GM12878 (cell line): ENCODE measurements around the gene OCA2. TPM values are rescaled to one million over a fixed set of nuclear protein-coding genes. Genes with fewer than 3 reads are reported as not detected.
A peak's percentile ranks its signal among the peaks of the same experiment; 100 is the strongest.

Experiments
- ATAC-seq: fragments of 200-7000 bp; cut with Tn5 transposase; 3 replicates; pipeline ENCODE4 v1.9.1; 2020; ENCODE audit warnings: mild to moderate bottlenecking, moderate library complexity
- BruUV-seq: library from RNA; stranded (reverse); fragments of 400-500 nt; replicated peaks from 2 replicates; lab custom pipeline; 2021; lab: Mats Ljungman, UMichigan
- CTCF ChIA-PET: fragments of 300-600 bp; sonication (Branson Sonifier 250); formaldehyde crosslinking; extraction: SDS; loops from one replicate; lab custom pipeline; 2021; ENCODE audit warnings: inconsistent platforms; lab: Yijun Ruan, JAX
- POLR2A ChIA-PET: fragments of 350-600 bp; formaldehyde crosslinking; extraction: SDS; loops from one replicate; lab custom pipeline; 2021; ENCODE audit warnings: inconsistent platforms; lab: Charles Lee
- RAD21 ChIA-PET: fragments of 300-600 bp; sonication (Branson Sonifier 250); formaldehyde crosslinking; loops from one replicate; lab custom pipeline; 2023; ENCODE audit warnings: antibody characterized with exemption; ENCODE audit not compliant: unreplicated experiment; lab: Charles Lee
- SMC1A ChIA-PET: fragments of 300-600 bp; sonication (Branson Sonifier 250); formaldehyde crosslinking; loops from one replicate; lab custom pipeline; 2023; ENCODE audit not compliant: unreplicated experiment, uncharacterized antibody; lab: Charles Lee
- DNase-seq: peaks from one replicate; pipeline ENCODE4 v3.0.0-alpha.2; 2011; ENCODE audit warnings: low read depth, low spot score
- FAIRE-seq: peaks from 3 replicates; lab custom pipeline; 2011; peaks lifted over from hg19 to GRCh38; lab: Jason Lieb, UNC
- H2AFZ ChIP-seq: 2 replicates; pipeline ENCODE4 v1.6.0; 2011; ENCODE audit warnings: low read depth, low read length, control low read depth; ENCODE audit not compliant: control insufficient read depth
- H3K27ac ChIP-seq: 2 replicates; pipeline ENCODE4 v1.5.1; 2011; ENCODE audit warnings: control low read depth; ENCODE audit not compliant: control insufficient read depth, insufficient read depth
- H3K27me3 ChIP-seq, 2 experiments: replicated peaks in 1 of 2; 2 replicates each; pipeline versions ENCODE4 v1.6.0 to v1.6.1; 2011; ENCODE audit warnings: low read length in 1 of 2; ENCODE audit not compliant: control insufficient read depth in 2 of 2, insufficient read depth in 2 of 2
- H3K36me3 ChIP-seq, 2 experiments: 2 replicates each; pipeline ENCODE4 v1.5.1; 2011; ENCODE audit warnings: low read length in 1 of 2; ENCODE audit not compliant: control insufficient read depth in 2 of 2, insufficient read depth in 2 of 2
- H3K4me1 ChIP-seq: 2 replicates; pipeline ENCODE4 v1.6.1; 2011; ENCODE audit warnings: mild to moderate bottlenecking, low read length, moderate library complexity, mixed read lengths; ENCODE audit not compliant: control insufficient read depth, insufficient read depth
- H3K4me2 ChIP-seq: 2 replicates; pipeline ENCODE4 v1.6.0; 2011; ENCODE audit warnings: control low read depth; ENCODE audit not compliant: control insufficient read depth, insufficient read depth
- H3K4me3 ChIP-seq: fragments of 200-600 bp; sonication (generic); 2 replicates; pipeline ENCODE4 v1.5.1; 2016
- H3K79me2 ChIP-seq: 2 replicates; pipeline ENCODE4 v1.6.0; 2011; ENCODE audit warnings: low read length; ENCODE audit not compliant: control insufficient read depth, insufficient read depth
- H3K9ac ChIP-seq: 2 replicates; pipeline ENCODE4 v1.8.0; 2011; ENCODE audit warnings: low read length, control low read depth, mixed read lengths; ENCODE audit not compliant: control insufficient read depth, insufficient read depth
- H3K9me3 ChIP-seq: replicated peaks from 3 replicates; pipeline ENCODE4 v1.5.1; 2011; ENCODE audit warnings: mild to moderate bottlenecking, low read length; ENCODE audit not compliant: control insufficient read depth, insufficient read depth
- H4K20me1 ChIP-seq: 2 replicates; pipeline ENCODE4 v1.6.0; 2011; ENCODE audit not compliant: control insufficient read depth, insufficient read depth
- HCFC1 ChIP-seq: fragments of 150-350 bp; IDR thresholded peaks from 2 replicates; pipeline ENCODE4 v1.6.1; 2014; ENCODE audit warnings: low read length
- SKIL ChIP-seq: fragments of 450-650 bp; IDR thresholded peaks from 2 replicates; pipeline ENCODE4 v1.6.1; 2017; ENCODE audit warnings: mild to moderate bottlenecking, low read depth, inconsistent platforms; ENCODE audit not compliant: poor library complexity, severe bottlenecking
- SMAD5 ChIP-seq: IDR thresholded peaks from 2 replicates; pipeline ENCODE4 v1.6.1; 2016; ENCODE audit warnings: antibody characterized with exemption, low read depth
- SUZ12 ChIP-seq: fragments of 200-600 bp; sonication (generic); IDR thresholded peaks from one replicate; pipeline ENCODE4 v1.6.1; 2018; ENCODE audit warnings: antibody characterized with exemption, mild to moderate bottlenecking; ENCODE audit not compliant: unreplicated experiment
- WGBS: methylation state at CpG from one replicate; pipeline ENCODE4 v1.1.6; 2016; ENCODE audit warnings: low lambda C conversion rate; ENCODE audit not compliant: insufficient replicate concordance, insufficient coverage; ENCODE audit errors: missing lambda C conversion rate; 5-methylcytosine and 5-hydroxymethylcytosine counted together
- in situ Hi-C: fragments of 300-500 bp; cut with MboI; formaldehyde crosslinking; loops from 9 replicates; pipeline ENCODE4 v1.14.3; 2018; ENCODE audit warnings: mixed read lengths
- intact Hi-C: fragments of 100-400 bp; cut with micrococcal nuclease; formaldehyde crosslinking; loops from one replicate; pipeline ENCODE4 v1.14.2; 2022; ENCODE audit not compliant: unreplicated experiment
- polyA plus RNA-seq, 11 experiments: library from polyadenylated mRNA; depleted of rRNA in 4 of 11; unstranded in 6 of 11; stranded (reverse) in 5 of 11; fragments of >200 nt; fragmentation: Nextera tagmentation in 4 of 11; fragmentation: Illumina TruSeq in 1 of 11; extraction: Ambion mirVana in 4 of 11; extraction: Trizol in 1 of 11; gene quantifications; 1 replicate in 1 of 11; 2 replicates in 10 of 11; pipeline versions ENCODE4 v1.2.1 to v1.2.3, GENCODE V29; 2011 to 2016; ENCODE audit warnings: inconsistent platforms in 2 of 11, missing spikeins in 2 of 11, low read depth in 1 of 11
- total RNA-seq, 4 experiments: library from RNA; depleted of rRNA in 3 of 4; stranded (reverse); fragments of >200 nt in 3 of 4; fragmentation: Illumina TruSeq in 1 of 4; extraction: Trizol in 1 of 4; gene quantifications; 2 replicates each; pipeline versions ENCODE4 v1.2.1 to v1.2.3, GENCODE V29; 2013 to 2021

Gene OCA2
- total and polyA plus RNA-seq, 10 of the 15 experiments (the other 5 are each of a cell fraction or from before 2014, with no cell fraction given) = 0.04 to 1.8 TPM; not detected in 8

- RAD21 ChIA-PET = no interaction called here
- Histone ChIP-seq H3K4me3 (peak overlapping the region; percentile 68; the same call in 1 of the 2 replicates), H3K79me2 (no peaks in the 10 kb centered on the region), H2AFZ (no peak overlapping the region), H3K9me3 (no peaks in the 10 kb centered on the region; the same call in 2 of the 3 replicates), H3K9ac (no peak overlapping the region), H3K36me3 (no peaks in the 10 kb centered on the region), H3K27ac (no peak overlapping the region), H3K4me1 (peaks cover 6% of the 10 kb centered on the region), H3K4me2 (peak overlapping the region; percentile 93), H3K27me3 (peaks cover 19 to 20% of the 10 kb centered on the region in 2 experiments), H4K20me1 (no peaks in the 10 kb centered on the region)
- WGBS = 6% methylated on average over 62 of the region's 76 CpGs
- intact Hi-C loops = no loop called here
- CTCF ChIA-PET = no interaction called here
- in situ Hi-C loops = no loop called here
- 0 out of 3 replicates have a peak, but pooled peaks have one; percentile 10 for ATAC-seq
- SMC1A ChIA-PET = no interaction called here
- TF ChIP-seq HCFC1 = no peak
- peak; percentile 21 for TF ChIP-seq SUZ12
- TF ChIP-seq SKIL = no peak
- no peak for TF ChIP-seq SMAD5
- POLR2A ChIA-PET = no interaction called here
- no peak for FAIRE-seq
- no TSS peak for BruUV-seq
- DNase-seq = no peak
Observed at GRCh38 chr15:28094732-28095521, 4.2 kb downstream of the OCA2 start.
